Kidney glomerular epithelial cell (primary cell): ENCODE data around the gene COX11.

Experiments
- DNase-seq: peaks from one replicate; lab custom pipeline; 2025; lab: John Stamatoyannopoulos, UW

Gene COX11

GRCh38 chr17:54967621-54968261 is 713 bp downstream of the COX11 start:
- DNase-seq = peak; percentile 31

GRCh38 chr17:54956791-54957190 is 11.7 kb downstream of the COX11 start:
- no peak for DNase-seq

- no peak for DNase-seq
These were observed 17.2 kb downstream of the COX11 start for GRCh38 chr17:54951286-54951685.

GRCh38 chr17:54950116-54950515 is 18.3 kb downstream of the COX11 start:
- DNase-seq = no peak

GRCh38 chr17:54948380-54948779 is 20.1 kb downstream of the COX11 start:
- peak; percentile 93 for DNase-seq

GRCh38 chr17:54947396-54947795 is 21.1 kb downstream of the COX11 start:
- no peak for DNase-seq

GRCh38 chr17:54945671-54946070 is 22.8 kb downstream of the COX11 start:
- DNase-seq = no peak

GRCh38 chr17:54945231-54945630 is 23.2 kb downstream of the COX11 start:
- DNase-seq = no peak

- DNase-seq = no peak
These were observed 23.7 kb downstream of the COX11 start for GRCh38 chr17:54944796-54945195.

GRCh38 chr17:54941285-54941684 is 27.2 kb downstream of the COX11 start:
- DNase-seq = no peak

GRCh38 chr17:54937426-54937825 is 31.0 kb downstream of the COX11 start:
- DNase-seq = no peak

- no peak for DNase-seq
These were observed 31.4 kb downstream of the COX11 start for GRCh38 chr17:54937018-54937417.

GRCh38 chr17:54935471-54935870 is 33.0 kb downstream of the COX11 start:
- no peak for DNase-seq

- DNase-seq = no peak
These were observed 34.5 kb downstream of the COX11 start for GRCh38 chr17:54933921-54934320.

- no peak for DNase-seq
These were observed 35.7 kb downstream of the COX11 start for GRCh38 chr17:54932711-54933110.

GRCh38 chr17:54927525-54927924 is 40.9 kb downstream of the COX11 start:
- no peak for DNase-seq

GRCh38 chr17:54924405-54924804 is 44.0 kb downstream of the COX11 start:
- DNase-seq = no peak

GRCh38 chr17:54920819-54921218 is 47.6 kb downstream of the COX11 start:
- no peak for DNase-seq

- DNase-seq = no peak
These were observed 49.0 kb downstream of the COX11 start for GRCh38 chr17:54919425-54919824.

GRCh38 chr17:54916721-54917120 is 51.7 kb downstream of the COX11 start:
- DNase-seq = no peak
